Ishikawa (cell line): ENCODE data around the gene VSX1.
A peak's percentile ranks its signal among the peaks of the same experiment; 100 is the strongest.

ENCODE experiments used
- CEBPB ChIP-seq: IDR thresholded peaks from 2 replicates; pipeline ENCODE4 v1.6.1; 2012
- EGR1 ChIP-seq: IDR thresholded peaks from 2 replicates; pipeline ENCODE4 v1.6.1; 2012
- EP300 ChIP-seq: IDR thresholded peaks from 2 replicates; pipeline ENCODE4 v1.6.1; 2012; ENCODE audit warnings: borderline replicate concordance
- FOXM1 ChIP-seq: IDR thresholded peaks from 2 replicates; pipeline ENCODE4 v1.6.1; 2012; ENCODE audit warnings: low read depth, borderline replicate concordance
- MAX ChIP-seq: IDR thresholded peaks from 2 replicates; pipeline ENCODE4 v1.6.1; 2012
- RAD21 ChIP-seq: IDR thresholded peaks from 2 replicates; pipeline ENCODE4 v1.6.1; 2012; ENCODE audit warnings: low read depth
- TAF1 ChIP-seq: IDR thresholded peaks from 2 replicates; pipeline ENCODE4 v1.6.1; 2012; ENCODE audit warnings: low read depth, mild to moderate bottlenecking
- TCF12 ChIP-seq: IDR thresholded peaks from 2 replicates; pipeline ENCODE4 v1.6.1; 2012; ENCODE audit warnings: low read depth
- YY1 ChIP-seq: IDR thresholded peaks from 2 replicates; pipeline ENCODE4 v1.6.1; 2012; ENCODE audit warnings: low read depth
- ZBTB7A ChIP-seq: IDR thresholded peaks from 2 replicates; pipeline ENCODE4 v1.6.1; 2012; ENCODE audit warnings: low read depth
- TF ChIP-seq, protein P1 (sequence below): IDR thresholded peaks from 2 replicates; pipeline ENCODE4 v1.6.1; 2012; ENCODE audit warnings: low read depth, mild to moderate bottlenecking

DNA sequence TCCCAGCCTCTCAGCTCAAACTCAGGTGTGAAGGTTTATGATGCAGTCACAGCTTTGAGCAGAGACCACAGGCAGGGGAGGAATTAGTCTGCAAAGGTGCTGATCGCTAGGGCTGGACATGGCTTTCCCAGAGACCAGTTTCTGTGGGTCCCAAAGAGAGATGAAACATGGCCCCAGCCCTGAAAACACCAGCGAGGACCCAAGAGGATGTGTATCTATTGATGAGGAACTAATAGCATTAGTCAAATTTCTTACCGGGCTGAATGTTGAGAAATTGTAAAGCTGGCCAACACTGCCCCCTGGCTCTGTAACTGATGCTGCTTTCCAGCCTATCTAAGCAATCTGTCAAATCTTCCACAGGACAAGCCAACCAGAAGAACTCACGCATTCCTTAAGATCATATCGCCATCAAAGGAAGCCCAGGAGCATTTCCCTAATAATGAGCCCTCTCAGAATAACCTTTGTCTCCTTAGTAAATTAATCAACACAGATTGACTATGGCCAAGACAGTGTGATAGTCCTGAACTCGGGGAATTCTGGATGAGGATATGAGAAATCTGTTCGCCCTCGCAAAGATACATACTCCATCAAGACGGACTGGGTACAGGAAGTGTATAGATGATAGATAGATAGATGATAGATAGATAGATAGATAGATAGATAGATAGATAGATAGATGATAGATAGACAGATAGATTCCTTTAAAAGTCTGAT, 16.2 kb downstream of the VSX1 start:
- no peak for TF ChIP-seq ZBTB7A
- TF ChIP-seq EP300 = no peak
- TF ChIP-seq TAF1 = no peak
- TF ChIP-seq RAD21 = peak; percentile 95
- TF ChIP-seq EGR1 = no peak
- no peak for TF ChIP-seq YY1
- TF ChIP-seq, protein P1, sequence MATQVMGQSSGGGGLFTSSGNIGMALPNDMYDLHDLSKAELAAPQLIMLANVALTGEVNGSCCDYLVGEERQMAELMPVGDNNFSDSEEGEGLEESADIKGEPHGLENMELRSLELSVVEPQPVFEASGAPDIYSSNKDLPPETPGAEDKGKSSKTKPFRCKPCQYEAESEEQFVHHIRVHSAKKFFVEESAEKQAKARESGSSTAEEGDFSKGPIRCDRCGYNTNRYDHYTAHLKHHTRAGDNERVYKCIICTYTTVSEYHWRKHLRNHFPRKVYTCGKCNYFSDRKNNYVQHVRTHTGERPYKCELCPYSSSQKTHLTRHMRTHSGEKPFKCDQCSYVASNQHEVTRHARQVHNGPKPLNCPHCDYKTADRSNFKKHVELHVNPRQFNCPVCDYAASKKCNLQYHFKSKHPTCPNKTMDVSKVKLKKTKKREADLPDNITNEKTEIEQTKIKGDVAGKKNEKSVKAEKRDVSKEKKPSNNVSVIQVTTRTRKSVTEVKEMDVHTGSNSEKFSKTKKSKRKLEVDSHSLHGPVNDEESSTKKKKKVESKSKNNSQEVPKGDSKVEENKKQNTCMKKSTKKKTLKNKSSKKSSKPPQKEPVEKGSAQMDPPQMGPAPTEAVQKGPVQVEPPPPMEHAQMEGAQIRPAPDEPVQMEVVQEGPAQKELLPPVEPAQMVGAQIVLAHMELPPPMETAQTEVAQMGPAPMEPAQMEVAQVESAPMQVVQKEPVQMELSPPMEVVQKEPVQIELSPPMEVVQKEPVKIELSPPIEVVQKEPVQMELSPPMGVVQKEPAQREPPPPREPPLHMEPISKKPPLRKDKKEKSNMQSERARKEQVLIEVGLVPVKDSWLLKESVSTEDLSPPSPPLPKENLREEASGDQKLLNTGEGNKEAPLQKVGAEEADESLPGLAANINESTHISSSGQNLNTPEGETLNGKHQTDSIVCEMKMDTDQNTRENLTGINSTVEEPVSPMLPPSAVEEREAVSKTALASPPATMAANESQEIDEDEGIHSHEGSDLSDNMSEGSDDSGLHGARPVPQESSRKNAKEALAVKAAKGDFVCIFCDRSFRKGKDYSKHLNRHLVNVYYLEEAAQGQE = no peak
- no peak for TF ChIP-seq FOXM1
- TF ChIP-seq TCF12 = no peak; the same call in 1 of the 2 replicates
- TF ChIP-seq CEBPB = no peak
- no peak for TF ChIP-seq MAX
